Gastroesophageal sphincter (tissue), 3 donors: Measurements from ENCODE around the gene MMP28.

Experiments used
- CTCF ChIP-seq, 4 experiments: fragments of 200-600 bp in 2 of 4; fragments of 450-650 bp in 2 of 4; sonication (generic) in 1 of 4; IDR thresholded peaks; one replicate each; pipeline ENCODE4 v1.5.1; 2017 to 2019; ENCODE audit warnings: antibody characterized with exemption in 4 of 4, mild to moderate bottlenecking in 2 of 4, moderate library complexity in 2 of 4
- POLR2A ChIP-seq, 2 donors: fragments of 450-650 bp; IDR thresholded peaks; one replicate each; pipeline ENCODE4 v1.6.1; 2017; ENCODE audit warnings: antibody characterized with exemption in 2 of 2, mild to moderate bottlenecking in 2 of 2, moderate library complexity in 1 of 2
- POLR2AphosphoS5 ChIP-seq: sonication (generic); formaldehyde crosslinking; IDR thresholded peaks from one replicate; pipeline ENCODE4 v1.6.1; 2017; ENCODE audit warnings: antibody characterized with exemption

DNA sequence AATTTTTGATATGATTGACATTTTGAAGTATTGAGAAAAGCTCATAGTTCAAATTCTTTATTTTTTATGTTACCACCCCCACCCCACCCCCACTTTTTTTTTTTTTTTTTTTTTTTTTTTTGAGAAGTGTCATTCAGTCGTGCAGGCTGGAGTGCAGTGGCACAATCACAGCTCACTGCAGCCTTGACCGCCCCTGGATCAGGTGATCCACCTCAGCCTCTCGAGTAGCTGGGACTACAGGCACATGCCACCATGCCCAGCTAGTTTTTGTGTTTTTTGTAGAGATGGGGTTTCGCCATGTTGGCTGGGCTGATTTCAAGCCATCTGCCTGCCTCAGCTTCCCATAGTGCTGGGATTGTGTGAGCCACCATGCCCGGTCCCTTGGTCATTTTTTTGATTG lies 21.3 kb upstream of the MMP28 start:
- TF ChIP-seq POLR2AphosphoS5 (no peak), CTCF (IDR thresholded peaks at IDR 0.05) (no peak), POLR2A (IDR thresholded peaks at IDR 0.05) (no peak)
